AG04449 (cell line): ENCODE measurements around the gene FOXF1.
A peak's percentile ranks its signal among the peaks of the same experiment; 100 is the strongest.

Source experiments
- CTCF ChIA-PET: fragments of 350-600 bp; formaldehyde crosslinking; extraction: SDS; loops from one replicate; lab custom pipeline; 2021; ENCODE audit warnings: antibody characterized with exemption; lab: Yijun Ruan, JAX
- POLR2A ChIA-PET: fragments of 400-600, 350-600 bp; formaldehyde crosslinking; extraction: SDS; loops from one replicate; lab custom pipeline; 2020; ENCODE audit warnings: antibody characterized with exemption, inconsistent platforms; lab: Yijun Ruan, JAX
- DNase-seq: peaks from one replicate; pipeline ENCODE4 v3.0.0-alpha.2; 2010; ENCODE audit warnings: low read depth, low spot score
- H3K4me3 ChIP-seq: 2 replicates; pipeline ENCODE4 v1.5.1; 2011; ENCODE audit warnings: low read depth, mild to moderate bottlenecking, control low read depth, low read length
- TF ChIP-seq, protein P1 (sequence below): IDR thresholded peaks from one replicate; pipeline ENCODE4 v1.5.1; 2011; ENCODE audit warnings: mild to moderate bottlenecking, moderate library complexity, low read length, control low read depth, inconsistent platforms; ENCODE audit not compliant: insufficient read depth; ENCODE audit errors: missing control alignments

FOXF1 gene

DNA sequence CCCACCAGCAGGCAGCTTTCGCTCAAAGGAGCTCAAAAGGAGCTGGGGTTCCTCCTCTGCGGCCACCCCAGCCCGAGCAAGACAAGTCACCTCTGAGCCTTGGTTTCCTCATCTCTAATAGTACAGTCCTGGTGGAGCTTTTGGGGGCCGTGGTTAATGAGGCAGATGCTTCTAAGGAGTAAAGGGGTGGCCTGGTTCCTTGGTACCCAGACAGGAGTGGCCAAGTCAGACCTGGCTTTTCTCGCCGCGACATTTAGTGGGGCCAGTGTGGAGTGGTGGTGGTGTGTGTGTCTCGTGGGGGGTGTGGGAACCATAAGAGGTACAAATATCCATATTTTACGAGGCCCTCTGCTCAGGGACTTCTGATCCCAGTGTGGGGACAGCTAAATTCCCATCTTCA is 6.7 kb downstream of the FOXF1 start:
- TF ChIP-seq, protein P1, sequence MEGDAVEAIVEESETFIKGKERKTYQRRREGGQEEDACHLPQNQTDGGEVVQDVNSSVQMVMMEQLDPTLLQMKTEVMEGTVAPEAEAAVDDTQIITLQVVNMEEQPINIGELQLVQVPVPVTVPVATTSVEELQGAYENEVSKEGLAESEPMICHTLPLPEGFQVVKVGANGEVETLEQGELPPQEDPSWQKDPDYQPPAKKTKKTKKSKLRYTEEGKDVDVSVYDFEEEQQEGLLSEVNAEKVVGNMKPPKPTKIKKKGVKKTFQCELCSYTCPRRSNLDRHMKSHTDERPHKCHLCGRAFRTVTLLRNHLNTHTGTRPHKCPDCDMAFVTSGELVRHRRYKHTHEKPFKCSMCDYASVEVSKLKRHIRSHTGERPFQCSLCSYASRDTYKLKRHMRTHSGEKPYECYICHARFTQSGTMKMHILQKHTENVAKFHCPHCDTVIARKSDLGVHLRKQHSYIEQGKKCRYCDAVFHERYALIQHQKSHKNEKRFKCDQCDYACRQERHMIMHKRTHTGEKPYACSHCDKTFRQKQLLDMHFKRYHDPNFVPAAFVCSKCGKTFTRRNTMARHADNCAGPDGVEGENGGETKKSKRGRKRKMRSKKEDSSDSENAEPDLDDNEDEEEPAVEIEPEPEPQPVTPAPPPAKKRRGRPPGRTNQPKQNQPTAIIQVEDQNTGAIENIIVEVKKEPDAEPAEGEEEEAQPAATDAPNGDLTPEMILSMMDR, result no peak
- CTCF ChIA-PET, result interaction anchor here (0.5 to 16.8 kb wide), 70 partner anchors 10 to 989 kb away, joined by 3 to 685 read pairs (median 5); no protein-coding TSS in a partner anchor
- H3K4me3 ChIP-seq, result no peak overlapping the region

DNA sequence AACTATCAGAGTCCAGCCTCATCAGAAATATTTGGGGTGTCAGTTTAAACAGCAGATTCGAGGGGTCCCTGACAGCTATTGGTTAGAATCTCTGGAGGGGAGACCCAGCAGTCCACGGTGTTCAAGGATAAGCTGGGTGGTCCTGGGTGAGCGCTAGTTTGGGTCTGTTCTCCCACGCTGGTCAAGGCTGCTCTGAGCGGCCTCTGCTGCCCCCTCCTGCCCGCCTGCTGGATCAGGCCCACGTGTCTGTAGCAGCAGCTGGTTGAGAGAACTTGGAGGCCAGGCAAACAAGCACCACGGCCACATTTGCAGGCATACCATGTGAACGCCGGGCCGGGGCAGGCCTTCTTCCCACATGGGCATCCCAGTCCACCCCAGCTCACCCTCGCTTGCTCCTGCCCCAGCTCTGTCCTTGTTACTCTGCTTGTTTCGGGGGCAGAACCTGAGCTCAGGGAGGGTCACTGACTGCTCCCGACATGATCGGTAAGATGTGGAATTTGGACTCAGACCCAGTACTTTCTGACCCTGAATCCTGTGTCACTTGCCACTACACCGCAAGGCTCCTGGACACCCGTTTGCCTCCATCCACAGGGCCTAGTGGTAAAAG is 7.4 kb downstream of the FOXF1 start:
- ChIA-PET POLR2A (no interaction called here), CTCF (interaction anchor here (0.5 to 16.8 kb wide), 83 partner anchors 10 to 990 kb away, joined by 3 to 685 read pairs (median 5); no protein-coding TSS in a partner anchor)
- TF ChIP-seq, protein P1, result peak; percentile 96
- no peak for DNase-seq
- no peak overlapping the region for H3K4me3 ChIP-seq

More for the DNA sequence above, 6.7 kb downstream of the FOXF1 start:
- DNase-seq, result no peak
- POLR2A ChIA-PET, result no interaction called here

DNA sequence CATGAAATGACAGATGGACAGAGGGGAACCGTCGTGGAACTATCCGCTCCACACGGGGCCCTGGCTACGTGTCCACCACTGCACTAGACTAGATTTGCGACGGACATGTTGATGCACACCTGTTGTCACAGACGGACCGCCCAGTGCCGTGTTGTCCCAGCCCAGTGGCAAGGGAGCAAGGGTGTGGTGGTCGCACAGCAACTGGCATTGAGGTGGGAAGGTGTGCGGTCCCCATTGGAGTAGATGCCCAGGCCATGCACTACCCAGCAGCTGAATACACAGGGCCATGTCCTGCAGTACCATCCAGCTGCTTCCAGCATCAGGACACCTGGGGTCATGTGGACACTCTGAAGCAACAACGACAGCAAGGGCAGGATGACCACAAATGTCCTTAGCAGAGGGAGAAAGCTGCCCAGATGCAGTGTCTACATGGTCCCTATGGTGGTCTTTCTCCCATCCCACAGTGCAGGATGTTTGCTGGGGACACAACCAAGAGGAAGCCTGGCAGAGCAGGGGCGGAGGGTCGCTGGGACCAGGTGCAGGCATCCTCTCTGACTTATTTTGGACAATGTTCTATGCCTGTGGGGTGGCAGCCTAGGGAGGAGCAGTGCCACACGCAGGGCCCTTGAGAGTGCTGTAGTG is 8.8 kb downstream of the FOXF1 start:
- ChIA-PET POLR2A (no interaction called here), CTCF (interaction anchor here (0.6 to 16.8 kb wide), 55 partner anchors 7 to 699 kb away, joined by 3 to 685 read pairs (median 7); no protein-coding TSS in a partner anchor)
- DNase-seq, result no peak
- no peak overlapping the region for H3K4me3 ChIP-seq
- TF ChIP-seq, protein P1, result no peak

DNA sequence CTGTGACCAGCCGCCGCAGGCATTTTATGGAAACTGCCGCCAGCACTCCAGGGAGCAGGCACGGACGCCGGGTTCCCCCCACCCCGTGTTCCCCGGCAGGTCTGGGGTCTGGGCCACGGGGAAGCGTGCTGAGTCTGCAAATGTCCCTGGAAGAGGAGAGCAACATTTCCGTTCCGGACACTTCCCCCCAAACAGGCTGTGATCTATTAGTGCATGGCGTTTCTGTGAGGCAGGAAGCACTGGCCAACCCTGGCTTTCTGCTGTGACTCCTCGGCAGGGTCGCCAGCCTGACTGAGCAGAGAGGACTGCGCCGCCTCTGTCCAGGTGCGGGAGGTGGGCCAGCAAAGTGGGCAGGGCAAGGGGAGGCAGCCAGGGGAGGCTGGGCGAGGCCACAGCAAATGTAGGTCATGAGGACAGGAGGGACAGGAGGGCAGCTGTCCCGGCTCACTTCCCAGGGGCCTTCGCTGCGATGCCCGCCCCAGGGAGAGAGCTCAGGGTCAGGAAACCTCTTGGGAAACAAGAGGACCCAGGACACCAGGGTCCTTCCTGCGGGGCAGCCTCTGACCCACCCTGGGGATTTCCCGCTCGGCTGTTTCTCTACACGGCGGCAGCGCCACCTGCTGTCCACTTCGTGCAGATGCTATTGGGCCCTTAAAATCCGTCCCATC is 9.5 kb downstream of the FOXF1 start:
- H3K4me3 ChIP-seq, result peak overlapping the region; percentile 37
- ChIA-PET CTCF (interaction anchor here (0.6 to 16.8 kb wide), 55 partner anchors 8 to 699 kb away, joined by 3 to 685 read pairs (median 4); partner anchors contain the start of gene FOXF1), POLR2A (no interaction called here)
- TF ChIP-seq, protein P1, result peak; percentile 86
- DNase-seq, result no peak

DNA sequence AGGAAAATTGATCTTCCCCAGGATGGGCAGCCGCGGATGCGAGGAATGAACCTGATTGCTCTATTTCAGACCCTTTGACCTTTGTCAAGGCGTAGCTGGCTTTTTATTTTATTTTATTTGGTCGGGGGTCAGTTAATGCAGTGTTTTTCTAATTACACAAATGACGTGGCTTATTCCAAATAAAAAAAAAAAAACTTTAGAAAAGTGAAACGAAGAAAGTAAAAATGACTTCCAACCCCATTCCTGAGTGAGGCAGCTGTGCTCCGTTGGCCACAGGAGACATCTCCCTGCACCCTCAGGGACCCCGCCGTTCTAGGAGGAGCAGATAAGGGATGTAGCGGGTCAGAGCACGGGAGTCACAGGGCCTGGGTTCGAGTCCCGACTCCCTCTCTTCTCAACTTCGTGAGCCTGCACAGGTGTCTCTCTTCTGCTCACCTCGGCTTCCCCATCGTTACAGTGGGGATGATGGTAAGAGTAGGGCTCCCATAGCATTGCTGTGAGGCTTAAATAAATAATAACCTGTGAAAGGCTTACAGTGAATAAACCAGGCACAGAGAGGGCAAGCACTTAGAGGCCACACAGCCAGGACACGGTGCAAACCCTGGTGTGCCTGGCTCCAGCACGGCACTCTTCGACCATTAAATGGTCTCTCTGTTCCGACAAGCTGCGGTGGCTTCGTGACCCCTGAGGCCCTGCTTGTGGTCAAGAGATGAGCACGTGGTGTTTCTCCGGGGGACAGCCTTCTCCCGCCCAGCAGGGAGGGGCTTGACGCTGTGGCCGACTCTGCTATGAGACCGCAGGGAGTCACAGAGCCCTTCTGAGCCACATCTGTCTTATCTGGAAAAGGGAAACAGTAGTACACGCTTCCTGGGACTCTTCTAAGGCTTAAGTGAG is 10.2 kb downstream of the FOXF1 start:
- peak overlapping the region; percentile 37 for H3K4me3 ChIP-seq
- ChIA-PET CTCF (interaction anchor here (0.6 to 16.8 kb wide), 54 partner anchors 9 to 704 kb away, joined by 3 to 685 read pairs (median 4); partner anchors contain the start of gene FOXF1), POLR2A (no interaction called here)
- no peak for DNase-seq
- TF ChIP-seq, protein P1, result no peak
